ENCODE data around the gene CDC42EP3.
A peak's percentile ranks its signal among the peaks of the same experiment; 100 is the strongest.

CDC42EP3 gene

GRCh38 chr2:37630301-37630700 lies 41.1 kb downstream of the CDC42EP3 start:
- no peak for TF ChIP-seq EZH2phosphoT487 (IDR thresholded peaks at IDR 0.05; ENCODE audit: low read depth)
- TF ChIP-seq CTCF (IDR thresholded peaks at IDR 0.05; ENCODE audit: low read depth, low read length) = no peak
- no peak overlapping the region for H3K27ac ChIP-seq (ENCODE audit: low read length)

GRCh38 chr2:37629529-37629928 lies 41.9 kb downstream of the CDC42EP3 start:
- H3K27ac ChIP-seq (ENCODE audit: low read length) = no peak overlapping the region
- H3K79me2 ChIP-seq (ENCODE audit: low read length) = peaks cover 47% of the 10 kb centered on the region
- no peak overlapping the region for H2AFZ ChIP-seq (ENCODE audit: low read depth, low read length)
- TF ChIP-seq CTCF (IDR thresholded peaks at IDR 0.05; ENCODE audit: low read depth, low read length) (no peak), EZH2phosphoT487 (IDR thresholded peaks at IDR 0.05; ENCODE audit: low read depth) (no peak)
- peaks cover 55% of the 10 kb centered on the region for H3K4me1 ChIP-seq (ENCODE audit: low read length)
- H3K36me3 ChIP-seq (replicated peaks; ENCODE audit: low read depth, low read length) = peaks cover 26% of the 10 kb centered on the region
- no peaks in the 10 kb centered on the region for H4K20me1 ChIP-seq (ENCODE audit: insufficient read depth, low read length)
- no peaks in the 10 kb centered on the region for H3K9me3 ChIP-seq (ENCODE audit: insufficient read depth, low read length)
- no peaks in the 10 kb centered on the region for H3K27me3 ChIP-seq (ENCODE audit: low read depth, low read length)
- no peak overlapping the region for H3K4me3 ChIP-seq (ENCODE audit: low read length)
- H3K4me2 ChIP-seq (ENCODE audit: low read length) = no peak overlapping the region
- H3K9ac ChIP-seq (ENCODE audit: low read length) = no peak overlapping the region

More at GRCh38 chr2:37630301-37630700, 41.1 kb downstream of the CDC42EP3 start:
- Histone ChIP-seq H4K20me1 (ENCODE audit: insufficient read depth, low read length) (no peaks in the 10 kb centered on the region), H3K9me3 (ENCODE audit: insufficient read depth, low read length) (no peaks in the 10 kb centered on the region), H3K9ac (ENCODE audit: low read length) (no peak overlapping the region), H3K4me1 (ENCODE audit: low read length) (peaks cover 55% of the 10 kb centered on the region), H2AFZ (ENCODE audit: low read depth, low read length) (no peak overlapping the region), H3K36me3 (replicated peaks; ENCODE audit: low read depth, low read length) (peaks cover 26% of the 10 kb centered on the region), H3K4me2 (ENCODE audit: low read length) (peak overlapping the region; percentile 33; the same call in 1 of the 2 replicates), H3K27me3 (ENCODE audit: low read depth, low read length) (no peaks in the 10 kb centered on the region), H3K79me2 (ENCODE audit: low read length) (peaks cover 40% of the 10 kb centered on the region), H3K4me3 (ENCODE audit: low read length) (no peak overlapping the region)

- no peak for TF ChIP-seq EZH2phosphoT487 (IDR thresholded peaks at IDR 0.05; ENCODE audit: low read depth)
- TF ChIP-seq CTCF (IDR thresholded peaks at IDR 0.05; ENCODE audit: low read depth, low read length) = no peak
- H3K9ac ChIP-seq (ENCODE audit: low read length) = no peak overlapping the region
- H4K20me1 ChIP-seq (ENCODE audit: insufficient read depth, low read length) = no peaks in the 10 kb centered on the region
- H3K9me3 ChIP-seq (ENCODE audit: insufficient read depth, low read length) = no peaks in the 10 kb centered on the region
- H3K4me3 ChIP-seq (ENCODE audit: low read length) = no peak overlapping the region
- peaks cover 42% of the 10 kb centered on the region for H3K79me2 ChIP-seq (ENCODE audit: low read length)
- peaks cover 57% of the 10 kb centered on the region for H3K4me1 ChIP-seq (ENCODE audit: low read length)
- H3K4me2 ChIP-seq (ENCODE audit: low read length) = no peak overlapping the region
- no peak overlapping the region for H2AFZ ChIP-seq (ENCODE audit: low read depth, low read length)
- no peak overlapping the region for H3K27ac ChIP-seq (ENCODE audit: low read length)
- peaks cover 24% of the 10 kb centered on the region for H3K36me3 ChIP-seq (replicated peaks; ENCODE audit: low read depth, low read length)
- no peaks in the 10 kb centered on the region for H3K27me3 ChIP-seq (ENCODE audit: low read depth, low read length)
These were observed 43.7 kb downstream of the CDC42EP3 start for GRCh38 chr2:37627710-37628109.

- Histone ChIP-seq H3K27me3 (ENCODE audit: low read depth, low read length) (no peaks in the 10 kb centered on the region), H3K36me3 (replicated peaks; ENCODE audit: low read depth, low read length) (peaks cover 36% of the 10 kb centered on the region), H3K79me2 (ENCODE audit: low read length) (peaks cover 55% of the 10 kb centered on the region), H3K4me3 (ENCODE audit: low read length) (peak overlapping the region; percentile 26), H3K4me2 (ENCODE audit: low read length) (peak overlapping the region; percentile 100), H3K9ac (ENCODE audit: low read length) (peak overlapping the region; percentile 96), H3K9me3 (ENCODE audit: insufficient read depth, low read length) (0 out of 2 replicates have a peak, but pooled peaks cover 8% of the 10 kb centered on the region), H3K27ac (ENCODE audit: low read length) (peak overlapping the region; percentile 100), H2AFZ (ENCODE audit: low read depth, low read length) (peak overlapping the region; percentile 67; the same call in 1 of the 2 replicates), H4K20me1 (ENCODE audit: insufficient read depth, low read length) (no peaks in the 10 kb centered on the region), H3K4me1 (ENCODE audit: low read length) (peaks cover 68% of the 10 kb centered on the region)
- TF ChIP-seq CTCF (IDR thresholded peaks at IDR 0.05; ENCODE audit: low read depth, low read length) = peak; percentile 20
- TF ChIP-seq EZH2phosphoT487 (IDR thresholded peaks at IDR 0.05; ENCODE audit: low read depth) = no peak
These were observed 45.5 kb downstream of the CDC42EP3 start for GRCh38 chr2:37625796-37626571.

All from OCI-LY3 (cell line).